Prostate gland (tissue), 2 donors: ENCODE data around the gene ABO. TPM values are rescaled to one million over a fixed set of nuclear protein-coding genes. Genes with fewer than 3 reads are reported as not detected.
"Not testable (repeated sequence)": the region's sequence is repeated elsewhere in the genome, so short reads cannot be mapped to it uniquely, and the experiment has no call there.

Source experiments
- DNase-seq: peaks from one replicate; pipeline ENCODE4 v3.0.0-alpha.2; 2019; ENCODE audit warnings: low spot score
- H3K27ac ChIP-seq, 2 donors: fragments of 200-600 bp; sonication (generic); 2 replicates each; pipeline ENCODE4 v1.5.1; 2017 to 2019
- H3K27me3 ChIP-seq: fragments of 200-600 bp; sonication (generic); replicated peaks from 2 replicates; pipeline ENCODE4 v1.5.1; 2019; ENCODE audit not compliant: insufficient read depth
- H3K36me3 ChIP-seq, 2 donors: fragments of 200-600 bp; sonication (generic); 1 replicate in 1 of 2; 2 replicates in 1 of 2; pipeline versions ENCODE4 v1.5.1 to v1.8.1; 2017 to 2019
- H3K4me1 ChIP-seq: fragments of 200-600 bp; sonication (generic); replicated peaks from 2 replicates; pipeline ENCODE4 v1.5.1; 2019
- H3K4me3 ChIP-seq, 2 donors: fragments of 200-600 bp; sonication (generic); 2 replicates each; pipeline ENCODE4 v1.5.1; 2017 to 2019
- H3K9me3 ChIP-seq: fragments of 200-600 bp; sonication (generic); 2 replicates; pipeline ENCODE4 v1.5.1; 2017
- CTCF ChIP-seq, 4 experiments: fragments of 200-600 bp in 2 of 4; fragments of 450-650 bp in 2 of 4; sonication (generic) in 2 of 4; IDR thresholded peaks; 1 replicate in 3 of 4; 2 replicates in 1 of 4; pipeline ENCODE4 v1.5.1; 2016 to 2019; ENCODE audit warnings: antibody characterized with exemption in 4 of 4, mild to moderate bottlenecking in 2 of 4, moderate library complexity in 2 of 4
- POLR2A ChIP-seq: fragments of 450-650 bp; IDR thresholded peaks from one replicate; pipeline ENCODE4 v1.6.1; 2016; ENCODE audit warnings: antibody characterized with exemption, mild to moderate bottlenecking
- POLR2AphosphoS5 ChIP-seq: sonication (generic); formaldehyde crosslinking; IDR thresholded peaks from one replicate; pipeline ENCODE4 v1.6.1; 2017; ENCODE audit warnings: antibody characterized with exemption
- WGBS: methylation state at CpG from one replicate; pipeline ENCODE4 v1.1.5; 2018; 5-methylcytosine and 5-hydroxymethylcytosine counted together
- intact Hi-C: fragments of 100-400 bp; cut with DNase I; formaldehyde crosslinking; loops from one replicate; pipeline ENCODE4 v1.14.2; 2022
- total RNA-seq, 2 donors: library from RNA; depleted of rRNA; stranded (reverse); fragments of >200 nt; gene quantifications; one replicate each; pipeline ENCODE4 v1.1.0, GENCODE V29; 2016

ABO gene
- total RNA-seq, 2 donors from 2014 or later: 3.5 to 14.8 TPM

DNA sequence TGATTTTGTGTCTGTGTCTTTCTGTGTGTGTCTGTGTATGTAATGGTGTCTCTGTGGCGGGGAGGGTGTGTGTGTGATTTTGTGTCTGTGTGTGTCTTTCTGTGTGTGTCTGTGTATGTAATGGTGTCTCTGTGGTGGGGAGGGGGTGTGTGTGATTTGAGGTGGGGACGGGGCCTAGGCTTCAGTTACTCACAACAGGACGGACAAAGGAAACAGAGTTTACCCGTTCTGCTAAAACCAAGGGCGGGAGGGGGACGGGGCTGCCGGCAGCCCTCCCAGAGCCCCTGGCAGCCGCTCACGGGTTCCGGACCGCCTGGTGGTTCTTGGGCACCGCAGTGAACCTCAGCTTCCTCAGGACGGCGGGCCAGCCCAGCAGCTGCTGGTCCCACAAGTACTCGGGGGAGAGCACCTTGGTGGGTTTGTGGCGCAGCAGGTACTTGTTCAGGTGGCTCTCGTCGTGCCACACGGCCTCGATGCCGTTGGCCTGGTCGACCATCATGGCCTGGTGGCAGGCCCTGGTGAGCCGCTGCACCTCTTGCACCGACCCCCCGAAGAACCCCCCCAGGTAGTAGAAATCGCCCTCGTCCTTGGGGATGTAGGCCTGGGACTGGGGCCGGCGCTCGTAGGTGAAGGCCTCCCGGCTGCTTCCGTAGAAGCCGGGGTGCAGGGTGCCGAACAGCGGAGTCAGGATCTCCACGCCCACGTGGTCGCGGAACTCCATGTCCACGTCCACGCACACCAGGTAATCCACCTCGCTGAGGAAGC lies 19.4 kb downstream of the ABO start:
- H3K27ac ChIP-seq: no peak overlapping the region
- WGBS: 94% methylated on average over 37 of the region's 42 CpGs
- no peak for TF ChIP-seq POLR2A
- no peak for TF ChIP-seq CTCF (IDR thresholded peaks at IDR 0.05)
- TF ChIP-seq POLR2AphosphoS5: no peak
- H3K9me3 ChIP-seq: no peaks in the 10 kb centered on the region
- H3K36me3 ChIP-seq: no peaks in the 10 kb centered on the region
- no peak for DNase-seq
- H3K4me3 ChIP-seq: no peak overlapping the region
- H3K27me3 ChIP-seq: no peaks in the 10 kb centered on the region
- no peaks in the 10 kb centered on the region for H3K4me1 ChIP-seq
- intact Hi-C loops: no loop called here

DNA sequence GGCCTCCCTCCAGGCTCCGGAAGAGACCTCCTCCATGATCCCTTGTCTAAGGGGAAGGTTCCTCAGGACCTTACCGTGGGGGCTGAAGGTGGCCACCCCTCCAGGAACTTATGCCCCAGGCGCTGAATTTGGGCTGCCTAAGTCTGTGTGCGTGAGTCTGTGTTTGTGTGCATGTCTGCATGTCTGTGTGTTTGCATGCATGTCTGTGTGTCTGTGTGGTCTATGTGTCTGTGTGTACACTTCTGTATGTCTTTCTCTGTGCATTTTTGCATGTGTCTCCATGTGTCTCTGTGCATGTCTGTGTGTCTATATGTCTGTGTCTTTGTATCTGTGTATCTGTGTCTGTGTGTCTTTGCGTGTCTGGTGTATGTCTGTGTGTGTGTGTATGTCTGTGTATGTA lies 20.5 kb downstream of the ABO start:
- H3K36me3 ChIP-seq: no peaks in the 10 kb centered on the region
- TF ChIP-seq POLR2A (no peak), POLR2AphosphoS5 (no peak), CTCF (IDR thresholded peaks at IDR 0.05) (no peak)
- WGBS: 89% methylated on average over 5 of the region's 5 CpGs
- no peaks in the 10 kb centered on the region for H3K4me1 ChIP-seq
- H3K4me3 ChIP-seq: no peak overlapping the region
- no peaks in the 10 kb centered on the region for H3K9me3 ChIP-seq
- intact Hi-C loops: no loop called here
- H3K27me3 ChIP-seq: no peaks in the 10 kb centered on the region
- H3K27ac ChIP-seq: no peak overlapping the region
- DNase-seq: no peak

DNA sequence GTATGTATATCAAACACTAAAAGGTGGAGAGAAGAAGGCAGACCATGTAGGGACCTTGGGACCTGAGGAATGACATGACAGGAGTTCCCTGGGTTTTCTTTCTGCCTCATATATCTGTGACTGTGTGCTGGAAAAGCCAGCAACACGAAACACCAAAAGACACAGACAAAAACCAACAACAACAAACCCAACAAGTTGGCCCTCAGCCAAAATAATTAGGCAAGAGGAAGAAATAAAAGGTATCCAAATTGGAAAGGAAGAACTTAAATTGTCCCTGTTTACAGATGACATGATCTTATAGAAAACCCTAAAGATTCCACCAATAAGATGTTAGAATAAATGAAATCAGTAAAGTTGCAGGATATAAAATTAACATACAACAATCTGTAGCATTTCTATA lies 21.7 kb downstream of the ABO start:
- Histone ChIP-seq H3K9me3 (no peaks in the 10 kb centered on the region), H3K4me3 (no peak overlapping the region), H3K27me3 (no peaks in the 10 kb centered on the region), H3K27ac (peak overlapping the region in 1 of 2 donors; percentile 8), H3K36me3 (no peaks in the 10 kb centered on the region), H3K4me1 (no peaks in the 10 kb centered on the region)
- 72% methylated on average over 1 of the region's 1 CpG for WGBS
- TF ChIP-seq CTCF (IDR thresholded peaks at IDR 0.05): no peak
- no peak for TF ChIP-seq POLR2AphosphoS5
- no peak for TF ChIP-seq POLR2A
- intact Hi-C loops: no loop called here
- no peak for DNase-seq

DNA sequence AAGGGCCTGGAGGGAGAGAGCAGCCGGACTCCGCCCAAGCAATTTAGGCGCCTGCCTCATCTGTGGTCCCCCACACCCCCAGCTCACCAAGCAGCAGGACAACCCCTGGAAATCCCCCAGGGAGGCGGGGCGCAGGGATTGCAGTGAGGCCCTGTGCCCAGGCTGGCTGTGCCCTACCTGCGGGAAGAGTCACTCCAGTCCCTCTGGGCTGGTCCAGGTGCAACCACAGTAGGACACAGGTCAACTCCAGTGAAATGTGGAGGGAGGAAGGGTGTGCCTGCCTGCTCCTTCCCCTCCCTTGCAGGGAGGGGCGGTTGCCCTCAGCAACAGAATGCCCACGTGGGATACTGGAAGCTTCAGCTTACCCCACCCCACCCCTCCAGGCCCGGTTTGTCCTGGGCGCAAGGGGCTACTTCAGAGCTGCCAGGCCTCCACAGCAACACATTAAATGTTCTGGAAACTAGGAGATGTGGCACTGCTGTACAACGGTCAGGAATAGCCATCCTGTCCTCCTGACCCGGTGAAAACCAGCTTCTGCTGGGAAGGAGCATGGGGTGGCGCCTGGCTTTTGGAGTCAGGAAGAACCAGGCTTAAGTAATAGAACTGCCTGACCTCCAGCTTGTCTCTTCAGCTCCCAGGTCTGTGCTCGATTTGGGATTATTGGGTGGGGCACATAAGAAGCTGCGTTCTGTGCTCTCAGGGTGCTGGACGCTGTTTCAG lies 22.5 kb downstream of the ABO start:
- Histone ChIP-seq H3K36me3 (no peaks in the 10 kb centered on the region), H3K27me3 (no peaks in the 10 kb centered on the region), H3K4me1 (no peaks in the 10 kb centered on the region), H3K9me3 (no peaks in the 10 kb centered on the region), H3K27ac (peak overlapping the region in 1 of 2 donors; percentile 8), H3K4me3 (no peak overlapping the region)
- DNase-seq: no peak
- WGBS: 56% methylated on average over 14 of the region's 16 CpGs
- TF ChIP-seq CTCF (IDR thresholded peaks at IDR 0.05) (peak in 1 of 4 experiments; percentile 31), POLR2AphosphoS5 (peak; percentile 15), POLR2A (peak; percentile 20)
- intact Hi-C loops: no loop called here

DNA sequence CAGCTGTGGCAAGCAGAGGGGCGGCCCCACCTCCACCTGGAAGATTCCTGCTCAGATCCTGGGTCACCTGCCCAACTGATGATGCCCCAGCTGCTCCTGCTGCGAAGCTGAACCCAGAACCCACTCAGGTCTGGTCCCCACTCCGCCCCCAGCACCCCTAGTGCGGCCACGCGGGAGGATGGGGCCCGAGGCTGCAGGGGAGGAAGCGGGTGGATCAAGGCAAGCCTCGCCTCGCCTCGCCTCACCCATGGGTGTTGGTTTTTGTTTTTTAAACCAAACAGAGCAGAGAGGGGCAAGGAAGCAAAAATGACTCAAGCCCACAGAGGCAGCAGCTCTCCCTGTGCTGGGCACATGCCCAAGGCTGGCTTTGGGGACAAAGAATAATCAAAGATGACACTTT lies 23.2 kb downstream of the ABO start:
- Histone ChIP-seq H3K27ac (no peak overlapping the region), H3K4me1 (no peaks in the 10 kb centered on the region), H3K27me3 (no peaks in the 10 kb centered on the region), H3K9me3 (no peaks in the 10 kb centered on the region), H3K36me3 (no peaks in the 10 kb centered on the region), H3K4me3 (no peak overlapping the region)
- 72% methylated on average over 11 of the region's 11 CpGs for WGBS
- intact Hi-C loops: no loop called here
- DNase-seq: no peak
- TF ChIP-seq POLR2A: no peak
- TF ChIP-seq POLR2AphosphoS5: no peak
- TF ChIP-seq CTCF (IDR thresholded peaks at IDR 0.05): no peak

GRCh38 chr9:133251221-133251620 lies 23.8 kb downstream of the ABO start:
- intact Hi-C loops, H3K36me3 ChIP-seq, H3K4me1 ChIP-seq, H3K27ac ChIP-seq, H3K27me3 ChIP-seq, H3K4me3 ChIP-seq, H3K9me3 ChIP-seq, DNase-seq: not testable (repeated sequence)
- 84% methylated on average over 6 of the region's 6 CpGs for WGBS
